ENCODE data around the gene IGLON5. TPM values are rescaled to one million over a fixed set of nuclear protein-coding genes. Genes with fewer than 3 reads are reported as not detected.

IGLON5 gene
- total RNA-seq: 9.5 TPM

GRCh38 chr19:51311351-51312257, at the start of gene IGLON5:
TSS of gene IGLON5 (plus strand) at chr19:51311644. CDS start at chr19:51311848, 204 bp downstream.

DNA sequence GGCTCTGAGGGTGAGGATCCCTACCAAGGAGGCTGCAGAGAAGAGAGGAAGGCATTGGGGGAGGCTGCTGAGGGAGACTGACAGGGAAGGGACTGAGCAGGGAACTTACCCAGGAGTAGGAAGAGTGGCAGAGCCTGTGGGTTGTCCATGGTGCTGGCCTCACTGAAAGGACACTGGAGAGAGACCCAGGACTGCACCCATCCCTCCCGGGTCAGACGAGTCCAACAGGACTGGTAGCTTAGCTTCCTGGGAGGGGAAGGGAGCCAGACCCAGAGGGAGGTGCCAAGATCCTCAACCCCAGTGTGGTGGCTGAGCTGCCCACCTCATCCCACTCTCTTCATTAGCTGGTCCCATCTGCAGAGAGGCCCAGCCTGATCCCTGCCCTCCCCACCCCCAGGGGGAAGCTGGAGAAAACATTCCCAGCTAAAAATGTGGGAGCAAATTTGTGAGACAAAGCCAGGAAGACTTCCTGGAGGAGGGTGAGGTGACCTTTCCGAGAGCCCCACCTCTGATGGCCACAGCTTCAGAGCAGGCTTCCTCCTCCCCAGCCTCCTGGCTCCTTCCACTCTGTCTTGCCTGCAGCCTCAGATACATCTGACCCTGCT, 30.6 kb downstream of the IGLON5 start, which contains the start of gene VSIG10L:
Gene VSIG10L (minus strand): TSS at position 164 of the 605 bp plus-strand sequence. CDS start 15 bp downstream, at position 149.

DNA sequence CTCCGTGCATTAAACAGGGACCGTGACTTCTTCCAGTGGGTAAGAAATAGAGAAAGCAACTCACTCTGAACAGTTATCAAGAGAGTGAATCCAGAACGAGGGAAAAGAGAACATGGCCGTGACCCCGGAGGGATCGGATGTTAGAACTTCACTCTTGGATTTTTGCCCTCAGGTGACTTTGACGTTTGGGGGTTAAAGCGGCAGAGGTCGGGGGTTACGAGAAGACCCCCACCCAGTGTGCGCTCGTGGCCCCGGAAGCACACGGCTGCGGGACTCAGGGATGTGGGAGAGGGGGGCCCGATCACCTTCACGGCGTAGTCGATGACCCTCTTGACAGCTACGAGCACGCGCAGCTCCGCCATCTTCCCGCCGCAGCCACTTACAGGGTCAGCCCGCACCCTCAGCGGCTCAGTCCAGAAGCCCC, 54.5 kb downstream of the IGLON5 start, which contains the start of gene ETFB:
Gene ETFB (minus strand): TSS at position 424 of the 424 bp plus-strand sequence. CDS start 62 bp downstream, at position 362.

DNA sequence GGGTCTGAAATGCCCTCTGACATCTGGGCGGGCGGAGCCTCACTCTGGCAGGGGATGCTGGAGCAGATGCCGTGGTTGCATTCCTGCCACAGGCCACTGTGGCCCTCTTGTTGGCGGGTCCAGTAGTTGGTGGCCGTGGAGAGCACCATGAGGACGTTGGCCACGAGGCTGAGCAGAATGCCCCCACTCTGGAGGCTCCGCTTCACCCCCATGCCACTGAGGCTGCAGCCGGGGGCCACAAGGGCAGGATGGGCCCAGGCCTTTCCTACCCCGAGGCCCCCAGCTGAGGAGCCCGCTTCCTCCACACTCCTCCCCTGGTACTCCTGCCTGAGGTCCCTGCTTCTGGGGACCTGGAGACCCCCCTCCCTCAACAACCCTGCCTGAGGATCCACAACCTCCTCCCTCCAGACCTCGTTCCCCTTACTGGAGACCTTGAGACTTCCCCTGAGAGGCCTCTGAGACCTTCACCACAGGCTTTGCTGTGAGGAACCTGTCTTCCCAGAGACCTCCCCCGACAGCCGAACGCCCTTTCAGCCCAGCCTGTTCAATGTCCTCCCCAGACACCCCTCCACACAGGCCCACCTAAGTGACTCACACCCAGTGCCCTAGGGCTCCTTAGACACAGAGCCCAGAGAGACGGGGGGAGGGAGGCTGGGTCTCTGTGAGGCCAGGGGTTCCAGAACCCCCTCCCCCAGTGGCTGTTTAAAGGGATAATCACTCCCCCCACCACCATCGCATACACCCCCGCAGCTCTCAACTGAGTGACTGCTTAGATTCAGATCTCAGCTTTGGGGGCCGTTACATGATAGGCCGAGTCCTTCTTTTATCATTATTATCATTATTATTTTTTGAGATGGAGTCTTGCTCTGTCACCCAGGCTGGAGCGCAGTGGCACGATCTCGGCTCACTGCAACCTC, 57.2 kb downstream of the IGLON5 start, which contains the start of gene CLDND2:
Gene CLDND2 (minus strand): TSS at position 638 of the 917 bp plus-strand sequence. CDS start 426 bp downstream, at position 212.

DNA sequence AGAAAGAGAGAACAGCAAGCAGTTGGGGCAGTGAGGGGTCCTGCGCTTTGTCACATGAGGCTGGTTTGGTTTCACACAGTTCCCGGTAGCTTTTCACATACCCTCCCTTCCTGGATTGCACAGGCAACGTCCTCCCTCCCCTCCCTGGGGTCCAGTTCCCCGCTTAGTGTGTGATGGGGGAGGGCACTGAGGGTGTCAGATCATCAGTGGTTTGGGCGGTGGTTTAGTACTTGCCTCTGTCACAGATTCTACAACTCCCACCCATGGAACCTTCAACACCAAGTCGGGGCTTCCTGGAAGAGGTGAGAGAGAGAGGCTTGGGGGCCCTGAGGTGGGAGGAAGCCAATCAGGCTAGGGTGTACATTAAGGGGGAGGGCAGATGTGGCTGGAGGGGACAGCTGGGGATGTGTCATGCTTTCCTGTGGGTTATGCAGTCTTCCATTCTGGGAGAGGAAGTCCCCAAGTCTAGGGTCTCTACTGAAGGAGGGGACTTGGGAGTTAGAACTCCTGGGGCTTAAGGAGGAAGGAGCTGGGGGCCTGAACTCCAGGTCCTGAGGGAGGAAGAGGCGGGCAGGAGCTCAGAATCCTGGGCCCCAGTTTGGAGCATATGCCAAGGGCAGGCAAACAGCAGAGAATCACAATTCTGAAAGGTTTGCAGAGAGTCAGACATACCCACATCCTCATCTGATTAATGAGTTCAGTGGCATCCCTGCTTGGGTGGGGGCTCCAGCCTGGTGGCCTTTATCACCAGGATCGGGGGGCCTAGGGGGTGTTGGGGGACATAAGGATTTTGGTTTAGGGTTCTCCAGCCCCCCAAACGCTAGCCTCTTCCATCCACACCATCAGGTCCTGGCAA, 61.4 kb downstream of the IGLON5 start, which contains the start of gene NKG7:
Gene NKG7 (minus strand): TSS at position 6 of the 856 bp plus-strand sequence. CDS start 119 bp downstream, outside the sequence.

Other genes with a start within 250 kb of the IGLON5 start
- 0.23 TPM for gene KLK13, start 246.6 kb upstream of the IGLON5 start, total RNA-seq
- gene KLK14, start 228.8 kb upstream of the IGLON5 start, total RNA-seq: not detected
- 3.9 TPM for gene CTU1, start 203.2 kb upstream of the IGLON5 start, total RNA-seq
- gene SIGLEC9, start 186.7 kb upstream of the IGLON5 start, total RNA-seq: 0.69 TPM
- 0.46 TPM for gene SIGLEC7, start 169.3 kb upstream of the IGLON5 start, total RNA-seq
- gene CD33, start 86.6 kb upstream of the IGLON5 start, total RNA-seq: 0.23 TPM
- not detected for gene SIGLECL1, start 60.6 kb upstream of the IGLON5 start, total RNA-seq
- 1.6 TPM for gene VSIG10L, start 30.5 kb downstream of the IGLON5 start, total RNA-seq
- 54.9 TPM for gene ETFB, start 54.7 kb downstream of the IGLON5 start, total RNA-seq
- not detected for gene CLDND2, start 57.4 kb downstream of the IGLON5 start, total RNA-seq
- gene NKG7, start 61.0 kb downstream of the IGLON5 start, total RNA-seq: 0.46 TPM
- gene LIM2, start 76.3 kb downstream of the IGLON5 start, total RNA-seq: not detected
- gene C19orf84, start 78.9 kb downstream of the IGLON5 start, total RNA-seq: not detected
- 3.0 TPM for gene SIGLEC10, start 106.0 kb downstream of the IGLON5 start, total RNA-seq
- 2.3 TPM for gene SIGLEC8, start 146.8 kb downstream of the IGLON5 start, total RNA-seq
- not detected for gene CEACAM18, start 166.9 kb downstream of the IGLON5 start, total RNA-seq
- not detected for gene SIGLEC12, start 190.2 kb downstream of the IGLON5 start, total RNA-seq
- gene SIGLEC6, start 220.0 kb downstream of the IGLON5 start, total RNA-seq: not detected